RWPE2 (cell line): ENCODE measurements around the gene ZNF808.
"Not testable (repeated sequence)": the region's sequence is repeated elsewhere in the genome, so short reads cannot be mapped to it uniquely, and the experiment has no call there.

Experiments
- ATAC-seq: fragments of 200-7000 bp; cut with Tn5 transposase; 3 replicates; pipeline ENCODE4 v1.9.1; 2021; ENCODE audit warnings: low read depth
- DNase-seq: peaks from one replicate; pipeline ENCODE4 v3.0.0-alpha.2; 2020; ENCODE audit warnings: low spot score
- H3K27ac ChIP-seq: fragments of 450-650 bp; 2 replicates; pipeline ENCODE4 v1.5.1; 2017; ENCODE audit warnings: mild to moderate bottlenecking; ENCODE audit not compliant: poor library complexity, severe bottlenecking
- H3K27me3 ChIP-seq: fragments of 250-450 bp; sonication (Bioruptor Pico); 2 replicates; pipeline ENCODE4 v1.5.1; 2021; ENCODE audit warnings: mild to moderate bottlenecking, moderate library complexity; ENCODE audit not compliant: insufficient read depth, poor library complexity, severe bottlenecking
- H3K36me3 ChIP-seq: fragments of 250-450 bp; sonication (Bioruptor Pico); 2 replicates; pipeline ENCODE4 v1.5.1; 2020; ENCODE audit warnings: low read depth, mild to moderate bottlenecking, moderate library complexity
- H3K4me1 ChIP-seq: fragments of 250-450 bp; sonication (Bioruptor Pico); 2 replicates; pipeline ENCODE4 v1.5.1; 2021; ENCODE audit warnings: mild to moderate bottlenecking, moderate library complexity; ENCODE audit not compliant: insufficient read depth, poor library complexity, severe bottlenecking
- H3K4me3 ChIP-seq: fragments of 250-450 bp; sonication (Bioruptor Pico); 2 replicates; pipeline ENCODE4 v1.5.1; 2021; ENCODE audit warnings: mild to moderate bottlenecking, moderate library complexity; ENCODE audit not compliant: severe bottlenecking
- H3K9me3 ChIP-seq: fragments of 250-450 bp; sonication (Bioruptor Pico); 2 replicates; pipeline ENCODE4 v1.5.1; 2021; ENCODE audit warnings: mild to moderate bottlenecking, moderate library complexity; ENCODE audit not compliant: severe bottlenecking
- CTCF ChIP-seq: fragments of 450-650 bp; IDR thresholded peaks from one replicate; pipeline ENCODE4 v1.5.1; 2017; ENCODE audit warnings: mild to moderate bottlenecking, moderate library complexity; ENCODE audit not compliant: poor library complexity, severe bottlenecking

Gene ZNF808

DNA sequence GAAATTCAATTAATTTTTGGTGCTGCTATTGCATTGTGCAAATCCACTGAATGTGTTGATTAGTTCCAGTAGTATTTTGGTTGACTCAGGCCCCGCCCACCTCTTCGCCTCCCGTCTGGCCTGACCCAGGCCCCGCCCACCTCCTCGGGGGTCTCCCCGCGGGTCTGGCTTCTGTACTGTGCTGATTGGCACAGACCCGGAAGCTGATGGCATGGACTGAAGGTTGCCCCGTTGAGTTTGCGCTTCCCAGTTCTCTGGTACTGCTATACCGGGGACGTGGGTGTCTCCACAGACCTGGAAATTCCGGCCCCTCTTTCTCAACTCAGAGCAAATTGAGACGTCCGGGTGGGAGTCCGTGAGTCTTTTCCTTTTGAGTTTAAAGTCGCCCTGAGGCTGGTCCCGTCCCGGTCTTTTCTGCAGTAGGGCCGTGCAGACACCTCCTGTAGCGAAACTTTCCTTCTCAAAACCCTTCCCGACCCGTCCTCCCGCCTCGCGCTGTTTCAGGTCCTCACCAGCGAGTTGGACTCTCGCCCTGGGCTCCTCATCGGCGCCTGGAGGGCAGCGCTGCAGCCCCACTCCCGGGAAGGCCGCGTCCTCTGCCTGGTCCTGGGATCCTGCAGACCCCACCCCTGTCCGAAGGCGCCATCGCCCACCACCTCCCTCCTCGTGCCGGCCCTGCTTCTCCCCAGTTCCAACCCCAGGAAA is 57.4 kb downstream of the ZNF808 start:
- DNase-seq (no peak), ATAC-seq (no peak)
- no peaks in the 10 kb centered on the region for H3K9me3 ChIP-seq
- peaks cover 48% of the 10 kb centered on the region for H3K36me3 ChIP-seq
- TF ChIP-seq CTCF = no peak
- H3K4me3 ChIP-seq = no peak overlapping the region
- H3K27me3 ChIP-seq = no peaks in the 10 kb centered on the region
- H3K4me1 ChIP-seq = no peaks in the 10 kb centered on the region
- H3K27ac ChIP-seq = no peak overlapping the region

DNA sequence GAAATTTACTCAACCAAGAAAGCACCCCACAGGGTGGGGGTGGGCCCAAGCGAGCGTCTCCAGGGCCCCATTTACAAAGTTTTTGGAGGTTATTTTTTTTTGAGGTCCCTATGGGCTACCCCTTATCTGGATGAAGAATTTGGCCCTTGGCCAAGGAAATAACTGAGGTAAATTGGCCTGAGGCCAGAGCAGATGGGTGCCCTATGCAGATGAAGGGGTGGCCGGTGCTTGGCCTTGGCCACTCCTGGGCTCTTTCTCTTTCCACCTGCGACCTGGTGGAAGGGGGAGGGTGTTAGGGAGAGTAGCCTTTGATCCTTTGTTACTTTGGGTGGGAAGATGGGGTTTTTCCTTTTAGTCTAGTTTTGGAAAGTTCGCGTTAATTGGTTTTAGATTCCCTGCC is 58.1 kb downstream of the ZNF808 start:
- ATAC-seq (no peak), DNase-seq (no peak)
- H3K4me3 ChIP-seq = no peak overlapping the region
- peaks cover 41% of the 10 kb centered on the region for H3K36me3 ChIP-seq
- no peaks in the 10 kb centered on the region for H3K4me1 ChIP-seq
- no peak for TF ChIP-seq CTCF
- H3K9me3 ChIP-seq = no peaks in the 10 kb centered on the region
- no peak overlapping the region for H3K27ac ChIP-seq
- no peaks in the 10 kb centered on the region for H3K27me3 ChIP-seq

DNA sequence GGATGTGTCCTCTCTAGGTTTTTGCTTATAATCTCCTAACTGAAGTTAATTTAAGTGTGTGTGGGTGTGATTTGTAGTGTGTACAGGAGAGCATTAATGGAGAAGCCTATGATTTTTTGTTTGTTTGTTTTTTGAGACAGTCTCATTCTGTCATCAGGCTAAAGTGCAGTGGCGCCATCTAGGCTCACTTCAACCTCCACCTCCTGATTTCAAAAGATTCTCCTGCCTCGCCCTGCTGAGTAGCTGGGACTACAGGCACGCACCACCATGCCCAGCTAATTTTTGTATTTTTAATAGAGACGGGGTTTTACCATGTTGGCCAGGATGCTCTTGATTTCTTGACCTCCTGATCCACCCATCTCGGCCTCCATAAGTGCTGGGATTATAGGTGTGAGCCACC is 63.3 kb downstream of the ZNF808 start:
- ATAC-seq (no peak), DNase-seq (no peak)
- no peak for TF ChIP-seq CTCF
- no peaks in the 10 kb centered on the region for H3K27me3 ChIP-seq
- H3K4me1 ChIP-seq = no peaks in the 10 kb centered on the region
- no peak overlapping the region for H3K27ac ChIP-seq
- peaks cover 3% of the 10 kb centered on the region for H3K9me3 ChIP-seq
- no peak overlapping the region for H3K4me3 ChIP-seq
- peaks cover 14% of the 10 kb centered on the region for H3K36me3 ChIP-seq

DNA sequence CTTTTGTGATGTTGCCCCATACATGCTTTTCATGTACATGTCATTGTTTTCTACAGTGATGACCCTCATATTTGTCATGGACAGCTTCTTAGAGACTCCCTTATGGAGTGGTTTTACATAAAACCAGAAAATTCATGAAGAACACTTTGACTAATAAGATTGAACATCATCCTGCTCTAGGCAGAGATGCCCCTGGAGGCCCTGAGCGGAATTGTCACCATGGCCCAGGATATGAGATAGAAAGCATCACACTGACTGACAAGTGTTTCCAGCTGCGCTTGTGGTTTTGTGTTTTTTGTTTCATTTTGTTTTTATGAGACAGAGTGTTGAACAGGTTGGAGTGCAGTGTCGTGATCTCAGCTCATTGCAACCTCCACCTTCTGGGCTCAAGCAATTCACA is 64.8 kb downstream of the ZNF808 start:
- ATAC-seq (no peak), DNase-seq (no peak)
- peaks cover 14% of the 10 kb centered on the region for H3K36me3 ChIP-seq
- H3K27me3 ChIP-seq = no peaks in the 10 kb centered on the region
- H3K4me3 ChIP-seq = no peak overlapping the region
- no peak for TF ChIP-seq CTCF
- H3K4me1 ChIP-seq = no peaks in the 10 kb centered on the region
- H3K27ac ChIP-seq = no peak overlapping the region
- peaks cover 3% of the 10 kb centered on the region for H3K9me3 ChIP-seq

DNA sequence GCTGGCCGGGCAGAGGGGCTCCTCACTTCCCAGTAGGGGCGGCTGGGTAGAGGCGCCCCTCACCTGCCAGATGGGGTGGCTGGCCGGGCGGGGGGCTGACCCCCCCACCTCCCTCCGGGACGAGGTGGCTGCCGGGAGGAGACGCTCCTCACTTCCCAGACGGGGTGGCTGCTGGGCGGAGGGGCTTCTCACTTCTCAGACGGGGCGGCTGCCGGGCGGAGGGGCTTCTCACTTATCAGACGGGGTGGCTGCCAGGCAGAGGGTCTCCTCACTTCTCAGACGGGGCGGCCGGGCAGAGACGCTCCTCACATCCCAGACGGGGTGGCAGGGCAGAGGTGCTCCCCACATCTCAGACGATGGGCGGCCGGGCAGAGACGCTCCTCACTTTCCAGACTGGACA is 66.0 kb downstream of the ZNF808 start:
- H3K9me3 ChIP-seq, H3K4me1 ChIP-seq, H3K4me3 ChIP-seq, ATAC-seq, H3K27ac ChIP-seq, H3K27me3 ChIP-seq, DNase-seq: not testable (repeated sequence)
- H3K36me3 ChIP-seq = peaks cover 14% of the 10 kb centered on the region
